Hippocampal formation (tissue), 2 donors: ENCODE data around the gene HNMT.
"Not testable (repeated sequence)": the region's sequence is repeated elsewhere in the genome, so short reads cannot be mapped to it uniquely, and the experiment has no call there.

Experiments used
- DNase-seq, 2 donors: peaks; one replicate each; lab custom pipeline; 2025; lab: John Stamatoyannopoulos, UW

The HNMT gene

GRCh38 chr2:138043588-138043987 is 79.3 kb downstream of the HNMT start:
- not testable (repeated sequence) for DNase-seq

GRCh38 chr2:138058427-138058826 is 94.2 kb downstream of the HNMT start:
- no peak for DNase-seq

- no peak for DNase-seq
Measured at GRCh38 chr2:138059487-138060300, 95.4 kb downstream of the HNMT start.

GRCh38 chr2:138060301-138060635 is 96.0 kb downstream of the HNMT start:
- no peak for DNase-seq

- no peak for DNase-seq
Measured at GRCh38 chr2:138061961-138062360, 97.7 kb downstream of the HNMT start.

- DNase-seq, result no peak
Measured at GRCh38 chr2:138063181-138063580, 98.9 kb downstream of the HNMT start.
